ENCODE results near the gene NAA20. TPM values are rescaled to one million over a fixed set of nuclear protein-coding genes. Genes with fewer than 3 reads are reported as not detected.

Gene NAA20
- total and polyA plus RNA-seq, 9 of the 15 experiments (the other 6 are each of a cell fraction or from before 2014, with no cell fraction given): 51.4 to 361 (median 84.6) TPM

DNA sequence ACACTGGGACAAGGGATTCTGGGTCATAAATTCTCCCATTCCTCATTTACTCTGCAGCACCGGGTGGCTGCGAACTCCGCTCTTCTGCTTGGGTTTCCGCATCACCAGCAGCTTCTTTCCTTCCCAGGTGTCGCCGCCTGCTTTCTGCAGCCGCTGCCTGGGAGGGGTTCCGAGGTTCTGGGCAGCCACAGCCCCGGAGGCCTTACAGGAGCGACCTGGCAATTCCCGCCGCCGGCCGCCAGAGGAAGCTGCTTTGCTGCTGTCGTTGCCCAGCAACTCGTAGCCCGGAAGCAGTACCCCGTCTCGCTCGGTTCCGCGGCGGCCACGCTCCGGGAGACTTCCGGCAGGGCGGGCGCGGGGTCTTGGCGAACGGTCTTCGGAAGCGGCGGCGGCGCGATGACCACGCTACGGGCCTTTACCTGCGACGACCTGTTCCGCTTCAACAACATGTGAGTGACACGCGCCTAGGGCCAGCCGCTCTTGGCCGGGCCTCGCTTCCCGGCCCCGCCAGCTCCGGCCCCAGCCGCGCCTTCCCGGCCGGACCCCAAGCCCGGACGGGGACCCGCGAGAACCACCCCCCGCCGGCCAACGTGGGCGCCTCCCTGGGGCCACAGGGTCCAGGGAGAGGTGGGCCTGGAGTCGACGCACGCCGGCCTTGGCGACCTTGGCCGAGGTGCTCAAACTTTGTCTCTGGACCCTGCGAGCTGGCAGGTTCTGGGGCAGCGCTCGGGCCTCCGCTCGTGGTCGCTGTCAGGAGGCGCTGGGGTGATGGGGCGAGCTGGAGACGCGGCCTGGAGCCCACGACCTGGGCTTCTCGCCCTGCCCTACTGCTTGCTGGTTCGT lies at the start of gene NAA20 (continued):
- TF ChIP-seq, protein P1, sequence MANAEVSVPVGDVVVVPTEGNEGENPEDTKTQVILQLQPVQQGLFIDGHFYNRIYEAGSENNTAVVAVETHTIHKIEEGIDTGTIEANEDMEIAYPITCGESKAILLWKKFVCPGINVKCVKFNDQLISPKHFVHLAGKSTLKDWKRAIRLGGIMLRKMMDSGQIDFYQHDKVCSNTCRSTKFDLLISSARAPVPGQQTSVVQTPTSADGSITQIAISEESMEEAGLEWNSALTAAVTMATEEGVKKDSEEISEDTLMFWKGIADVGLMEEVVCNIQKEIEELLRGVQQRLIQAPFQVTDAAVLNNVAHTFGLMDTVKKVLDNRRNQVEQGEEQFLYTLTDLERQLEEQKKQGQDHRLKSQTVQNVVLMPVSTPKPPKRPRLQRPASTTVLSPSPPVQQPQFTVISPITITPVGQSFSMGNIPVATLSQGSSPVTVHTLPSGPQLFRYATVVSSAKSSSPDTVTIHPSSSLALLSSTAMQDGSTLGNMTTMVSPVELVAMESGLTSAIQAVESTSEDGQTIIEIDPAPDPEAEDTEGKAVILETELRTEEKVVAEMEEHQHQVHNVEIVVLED (CRISPR knock-in tag; IDR thresholded peaks at IDR 0.05): peak; percentile 31; the same call in 1 of the 2 replicates
- TF ChIP-seq, protein P2, sequence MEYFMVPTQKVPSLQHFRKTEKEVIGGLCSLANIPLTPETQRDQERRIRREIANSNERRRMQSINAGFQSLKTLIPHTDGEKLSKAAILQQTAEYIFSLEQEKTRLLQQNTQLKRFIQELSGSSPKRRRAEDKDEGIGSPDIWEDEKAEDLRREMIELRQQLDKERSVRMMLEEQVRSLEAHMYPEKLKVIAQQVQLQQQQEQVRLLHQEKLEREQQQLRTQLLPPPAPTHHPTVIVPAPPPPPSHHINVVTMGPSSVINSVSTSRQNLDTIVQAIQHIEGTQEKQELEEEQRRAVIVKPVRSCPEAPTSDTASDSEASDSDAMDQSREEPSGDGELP (CRISPR knock-in tag; IDR thresholded peaks at IDR 0.05; ENCODE audit: borderline replicate concordance): peak; percentile 35; the same call in 1 of the 2 replicates
- peak; percentile 72 for TF ChIP-seq PHF20 (IDR thresholded peaks at IDR 0.05; ENCODE audit: partially characterized antibody)
- TF ChIP-seq, protein P3, sequence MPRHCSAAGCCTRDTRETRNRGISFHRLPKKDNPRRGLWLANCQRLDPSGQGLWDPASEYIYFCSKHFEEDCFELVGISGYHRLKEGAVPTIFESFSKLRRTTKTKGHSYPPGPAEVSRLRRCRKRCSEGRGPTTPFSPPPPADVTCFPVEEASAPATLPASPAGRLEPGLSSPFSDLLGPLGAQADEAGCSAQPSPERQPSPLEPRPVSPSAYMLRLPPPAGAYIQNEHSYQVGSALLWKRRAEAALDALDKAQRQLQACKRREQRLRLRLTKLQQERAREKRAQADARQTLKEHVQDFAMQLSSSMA (CRISPR knock-in tag; IDR thresholded peaks at IDR 0.05): no peak
- TF ChIP-seq ZNF140 (CRISPR knock-in tag; IDR thresholded peaks at IDR 0.05): no peak
- TF ChIP-seq RFX1 (IDR thresholded peaks at IDR 0.05): peak; percentile 88
- TF ChIP-seq ZNF146 (CRISPR knock-in tag; IDR thresholded peaks at IDR 0.05; ENCODE audit: unreplicated experiment): no peak
- TF ChIP-seq GTF2E2 (tag; IDR thresholded peaks at IDR 0.05): no peak
- no peak for TF ChIP-seq CBFA2T3 (IDR thresholded peaks at IDR 0.05)
- TF ChIP-seq SMC3 (conservative IDR thresholded peaks at IDR 0.05; ENCODE audit: insufficient read depth, low read depth, low read length): 0 out of 2 replicates have a peak, but pooled peaks have one; percentile 16
- no peak for TF ChIP-seq KLF16 (IDR thresholded peaks at IDR 0.05)
- no peak for TF ChIP-seq PURB (CRISPR knock-in tag; IDR thresholded peaks at IDR 0.05; ENCODE audit: low read depth)
- TF ChIP-seq, protein P4, sequence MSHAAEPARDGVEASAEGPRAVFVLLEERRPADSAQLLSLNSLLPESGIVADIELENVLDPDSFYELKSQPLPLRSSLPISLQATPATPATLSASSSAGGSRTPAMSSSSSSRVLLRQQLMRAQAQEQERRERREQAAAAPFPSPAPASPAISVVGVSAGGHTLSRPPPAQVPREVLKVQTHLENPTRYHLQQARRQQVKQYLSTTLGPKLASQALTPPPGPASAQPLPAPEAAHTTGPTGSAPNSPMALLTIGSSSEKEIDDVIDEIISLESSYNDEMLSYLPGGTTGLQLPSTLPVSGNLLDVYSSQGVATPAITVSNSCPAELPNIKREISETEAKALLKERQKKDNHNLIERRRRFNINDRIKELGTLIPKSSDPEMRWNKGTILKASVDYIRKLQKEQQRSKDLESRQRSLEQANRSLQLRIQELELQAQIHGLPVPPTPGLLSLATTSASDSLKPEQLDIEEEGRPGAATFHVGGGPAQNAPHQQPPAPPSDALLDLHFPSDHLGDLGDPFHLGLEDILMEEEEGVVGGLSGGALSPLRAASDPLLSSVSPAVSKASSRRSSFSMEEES (CRISPR knock-in tag; IDR thresholded peaks at IDR 0.05): no peak
- TF ChIP-seq, protein P5, sequence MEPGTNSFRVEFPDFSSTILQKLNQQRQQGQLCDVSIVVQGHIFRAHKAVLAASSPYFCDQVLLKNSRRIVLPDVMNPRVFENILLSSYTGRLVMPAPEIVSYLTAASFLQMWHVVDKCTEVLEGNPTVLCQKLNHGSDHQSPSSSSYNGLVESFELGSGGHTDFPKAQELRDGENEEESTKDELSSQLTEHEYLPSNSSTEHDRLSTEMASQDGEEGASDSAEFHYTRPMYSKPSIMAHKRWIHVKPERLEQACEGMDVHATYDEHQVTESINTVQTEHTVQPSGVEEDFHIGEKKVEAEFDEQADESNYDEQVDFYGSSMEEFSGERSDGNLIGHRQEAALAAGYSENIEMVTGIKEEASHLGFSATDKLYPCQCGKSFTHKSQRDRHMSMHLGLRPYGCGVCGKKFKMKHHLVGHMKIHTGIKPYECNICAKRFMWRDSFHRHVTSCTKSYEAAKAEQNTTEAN (CRISPR knock-in tag; IDR thresholded peaks at IDR 0.05): no peak
- TF ChIP-seq, protein P6, sequence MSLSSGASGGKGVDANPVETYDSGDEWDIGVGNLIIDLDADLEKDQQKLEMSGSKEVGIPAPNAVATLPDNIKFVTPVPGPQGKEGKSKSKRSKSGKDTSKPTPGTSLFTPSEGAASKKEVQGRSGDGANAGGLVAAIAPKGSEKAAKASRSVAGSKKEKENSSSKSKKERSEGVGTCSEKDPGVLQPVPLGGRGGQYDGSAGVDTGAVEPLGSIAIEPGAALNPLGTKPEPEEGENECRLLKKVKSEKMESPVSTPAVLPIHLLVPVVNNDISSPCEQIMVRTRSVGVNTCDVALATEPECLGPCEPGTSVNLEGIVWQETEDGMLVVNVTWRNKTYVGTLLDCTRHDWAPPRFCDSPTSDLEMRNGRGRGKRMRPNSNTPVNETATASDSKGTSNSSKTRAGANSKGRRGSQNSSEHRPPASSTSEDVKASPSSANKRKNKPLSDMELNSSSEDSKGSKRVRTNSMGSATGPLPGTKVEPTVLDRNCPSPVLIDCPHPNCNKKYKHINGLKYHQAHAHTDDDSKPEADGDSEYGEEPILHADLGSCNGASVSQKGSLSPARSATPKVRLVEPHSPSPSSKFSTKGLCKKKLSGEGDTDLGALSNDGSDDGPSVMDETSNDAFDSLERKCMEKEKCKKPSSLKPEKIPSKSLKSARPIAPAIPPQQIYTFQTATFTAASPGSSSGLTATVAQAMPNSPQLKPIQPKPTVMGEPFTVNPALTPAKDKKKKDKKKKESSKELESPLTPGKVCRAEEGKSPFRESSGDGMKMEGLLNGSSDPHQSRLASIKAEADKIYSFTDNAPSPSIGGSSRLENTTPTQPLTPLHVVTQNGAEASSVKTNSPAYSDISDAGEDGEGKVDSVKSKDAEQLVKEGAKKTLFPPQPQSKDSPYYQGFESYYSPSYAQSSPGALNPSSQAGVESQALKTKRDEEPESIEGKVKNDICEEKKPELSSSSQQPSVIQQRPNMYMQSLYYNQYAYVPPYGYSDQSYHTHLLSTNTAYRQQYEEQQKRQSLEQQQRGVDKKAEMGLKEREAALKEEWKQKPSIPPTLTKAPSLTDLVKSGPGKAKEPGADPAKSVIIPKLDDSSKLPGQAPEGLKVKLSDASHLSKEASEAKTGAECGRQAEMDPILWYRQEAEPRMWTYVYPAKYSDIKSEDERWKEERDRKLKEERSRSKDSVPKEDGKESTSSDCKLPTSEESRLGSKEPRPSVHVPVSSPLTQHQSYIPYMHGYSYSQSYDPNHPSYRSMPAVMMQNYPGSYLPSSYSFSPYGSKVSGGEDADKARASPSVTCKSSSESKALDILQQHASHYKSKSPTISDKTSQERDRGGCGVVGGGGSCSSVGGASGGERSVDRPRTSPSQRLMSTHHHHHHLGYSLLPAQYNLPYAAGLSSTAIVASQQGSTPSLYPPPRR (CRISPR knock-in tag; IDR thresholded peaks at IDR 0.05; ENCODE audit: borderline replicate concordance): no peak

All from K562 (cell line).